ENCODE results near the gene POLRMT.
A peak's percentile ranks its signal among the peaks of the same experiment; 100 is the strongest.

The POLRMT gene

DNA sequence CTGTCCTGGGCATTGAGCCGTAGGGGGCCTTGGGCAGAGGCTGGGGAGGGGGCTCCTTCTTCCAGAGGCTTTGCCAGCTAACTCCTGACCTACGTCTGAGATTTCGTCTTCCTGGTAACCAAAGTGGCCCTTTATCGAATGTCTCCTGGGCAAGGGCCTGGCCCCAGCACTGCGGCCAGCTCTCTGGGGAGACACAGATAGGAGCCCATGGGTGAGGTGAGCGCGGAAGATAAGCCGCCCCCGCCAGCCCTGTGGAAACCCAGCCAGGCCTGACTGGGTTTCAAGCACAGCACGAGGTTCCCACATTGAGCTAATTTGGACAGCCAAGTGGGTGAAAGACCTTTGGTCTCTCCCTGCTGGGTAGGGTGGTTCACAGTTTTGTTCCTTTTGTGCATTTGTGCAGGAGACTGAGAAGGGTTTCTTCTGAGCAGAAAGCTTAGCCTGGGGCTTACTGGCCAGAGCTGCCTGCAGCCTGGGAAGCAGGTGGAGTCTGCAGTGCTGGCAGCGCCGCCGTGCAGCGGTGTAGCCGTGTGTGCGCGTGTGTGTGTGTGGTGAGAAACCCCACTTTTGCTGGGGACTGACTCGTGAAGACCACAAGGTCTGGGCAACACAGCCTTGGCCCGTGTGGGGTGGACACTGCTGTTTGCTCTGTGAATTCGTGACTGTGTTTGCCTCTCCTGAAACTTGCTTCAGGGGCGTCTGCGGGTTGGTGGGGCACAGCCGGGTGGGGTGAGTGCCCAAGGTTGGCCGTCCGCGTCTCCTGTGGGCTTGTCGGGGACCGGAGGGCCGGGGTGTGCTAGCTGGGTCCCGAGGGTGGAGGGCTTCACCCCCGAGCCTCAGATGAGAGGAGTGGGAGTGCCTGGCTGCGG is 58.4 kb downstream of the POLRMT start:
- no peak for DNase-seq

DNA sequence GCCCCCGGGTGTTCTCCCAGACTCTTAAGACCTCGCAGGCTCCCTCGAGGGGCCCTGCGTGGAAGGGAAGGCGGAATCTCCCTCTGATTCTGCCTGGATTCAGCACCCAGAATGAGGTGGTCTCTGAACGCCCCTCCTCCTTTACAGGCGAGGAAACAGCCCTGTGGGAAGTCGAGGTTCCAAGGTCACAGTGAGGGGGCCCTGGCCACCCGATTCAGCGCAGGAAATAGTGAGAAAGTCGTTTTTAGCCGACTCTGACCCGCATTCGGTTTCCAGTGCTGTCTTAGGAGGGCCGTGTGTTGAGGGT is 59.9 kb downstream of the POLRMT start:
- DNase-seq = no peak

DNA sequence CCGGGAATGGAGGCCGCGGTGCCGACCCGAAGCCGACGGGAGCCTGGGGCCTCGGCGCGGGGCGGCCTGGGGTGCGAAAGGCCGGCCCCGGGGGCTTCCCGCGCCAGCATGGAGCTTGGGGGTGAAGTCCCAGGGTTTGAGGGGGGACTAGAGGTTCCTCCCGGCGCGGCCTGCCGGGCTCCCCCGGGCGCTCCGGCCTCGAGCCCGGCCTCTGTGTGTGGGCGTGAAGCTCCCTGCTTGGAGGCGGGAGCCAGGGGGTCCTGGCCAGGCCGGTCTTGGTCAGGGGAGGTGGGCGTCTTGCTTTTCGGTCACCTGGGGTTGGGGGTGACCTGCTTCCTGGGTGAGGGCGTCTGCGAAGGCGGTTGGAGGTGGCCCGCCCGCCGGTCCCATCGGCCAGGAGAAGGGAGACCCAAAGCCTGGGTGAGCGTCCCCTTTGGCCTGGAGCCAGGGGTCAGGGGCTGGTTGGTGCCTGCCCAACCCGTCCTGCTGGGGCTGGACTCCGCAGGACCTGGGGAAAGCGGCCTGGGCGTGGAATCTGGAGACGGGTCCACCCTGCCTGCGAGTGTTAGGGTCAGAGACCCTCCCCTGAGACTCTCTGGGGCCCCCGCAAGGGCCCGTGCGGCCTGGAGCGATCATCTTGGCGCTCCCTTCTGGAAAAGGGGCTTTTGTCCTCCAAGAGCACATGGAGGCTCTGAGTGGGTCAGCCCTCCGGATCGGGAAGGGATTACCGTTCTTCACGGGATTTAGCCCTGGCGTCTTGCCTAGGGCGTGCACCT is 60.4 kb downstream of the POLRMT start:
- peak; percentile 15 for DNase-seq

DNA sequence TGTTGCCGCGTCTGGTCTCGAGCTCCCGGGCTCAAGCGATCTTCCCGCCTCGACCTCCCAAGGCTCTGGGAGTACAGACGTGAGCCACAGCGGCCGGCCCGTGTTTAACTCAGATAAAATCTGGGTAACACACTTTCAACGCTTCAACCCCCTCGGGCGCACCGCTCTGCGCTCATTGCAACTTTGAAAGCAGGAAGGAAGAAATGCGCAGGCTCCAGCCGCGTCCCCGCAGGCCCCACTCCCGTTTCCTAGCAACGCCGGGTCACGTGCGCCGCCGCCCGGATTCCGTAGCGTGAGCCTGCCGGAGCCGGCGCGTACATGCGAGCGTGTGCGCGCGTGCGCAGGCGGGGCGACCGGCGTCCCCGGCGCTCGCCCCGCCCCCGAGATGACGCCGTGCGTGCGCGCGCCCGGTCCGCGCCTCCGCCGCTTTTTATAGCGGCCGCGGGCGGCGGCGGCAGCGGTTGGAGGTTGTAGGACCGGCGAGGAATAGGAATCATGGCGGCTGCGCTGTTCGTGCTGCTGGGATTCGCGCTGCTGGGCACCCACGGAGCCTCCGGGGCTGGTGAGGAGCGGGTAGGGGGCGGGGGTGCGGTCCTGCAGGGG is 61.1 kb downstream of the POLRMT start, which contains the start of gene BSG:
Gene BSG, plus strand, starts transcription at position 457 of the 603 bp plus-strand sequence. Its CDS starts 39 bp downstream, at position 496.
- DNase-seq = peak; percentile 98

DNA sequence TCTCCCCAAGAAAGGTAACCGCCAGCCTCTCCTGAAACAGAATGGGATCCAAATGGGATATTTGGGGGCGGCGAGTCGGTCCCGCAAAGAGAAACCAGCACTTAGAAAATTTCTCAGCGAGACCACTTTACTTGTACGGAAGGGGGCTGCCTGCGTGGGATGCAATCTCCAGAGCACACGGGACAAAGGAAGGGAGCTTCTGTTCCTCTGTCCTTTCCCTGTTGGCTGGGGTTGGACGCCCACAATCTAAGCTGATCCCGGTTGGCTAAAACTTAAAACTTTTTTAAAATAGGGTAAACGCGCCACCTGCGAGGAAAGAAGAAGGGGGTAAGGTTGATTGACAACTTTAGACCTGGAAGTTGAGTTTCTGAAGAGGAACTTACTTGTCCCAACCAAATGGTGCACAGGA is 61.8 kb downstream of the POLRMT start:
- DNase-seq = no peak

DNA sequence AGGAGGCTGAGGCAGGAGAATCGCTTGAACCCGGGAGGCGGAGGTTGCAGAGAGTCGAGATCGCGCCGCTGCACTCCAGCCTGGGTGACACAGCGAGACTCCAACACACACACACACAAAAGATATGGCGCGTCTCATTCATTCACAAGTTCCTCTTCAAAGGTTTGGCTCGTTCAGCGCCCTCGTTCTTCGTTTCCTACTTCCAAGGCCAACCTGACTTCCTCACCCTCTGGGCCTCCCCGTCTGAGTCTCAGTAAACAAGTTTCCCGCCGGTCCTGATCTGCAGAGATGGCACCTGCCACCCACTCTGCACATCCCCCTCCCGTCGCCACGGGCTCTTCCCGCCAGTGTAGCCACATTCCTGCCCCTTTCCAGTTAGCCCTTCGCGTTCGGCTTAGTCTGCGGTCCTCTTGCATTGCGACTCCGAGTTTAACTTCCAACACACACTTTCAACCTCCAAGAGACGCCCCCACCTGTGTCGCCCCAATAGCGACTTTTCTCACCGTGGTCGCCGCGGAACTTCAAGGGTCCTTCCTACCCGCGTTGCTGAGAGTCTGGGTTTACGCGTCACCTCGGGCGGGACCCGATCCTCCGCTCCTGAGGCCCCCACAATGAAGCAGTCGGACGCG is 62.3 kb downstream of the POLRMT start:
- DNase-seq = peak; percentile 31

DNA sequence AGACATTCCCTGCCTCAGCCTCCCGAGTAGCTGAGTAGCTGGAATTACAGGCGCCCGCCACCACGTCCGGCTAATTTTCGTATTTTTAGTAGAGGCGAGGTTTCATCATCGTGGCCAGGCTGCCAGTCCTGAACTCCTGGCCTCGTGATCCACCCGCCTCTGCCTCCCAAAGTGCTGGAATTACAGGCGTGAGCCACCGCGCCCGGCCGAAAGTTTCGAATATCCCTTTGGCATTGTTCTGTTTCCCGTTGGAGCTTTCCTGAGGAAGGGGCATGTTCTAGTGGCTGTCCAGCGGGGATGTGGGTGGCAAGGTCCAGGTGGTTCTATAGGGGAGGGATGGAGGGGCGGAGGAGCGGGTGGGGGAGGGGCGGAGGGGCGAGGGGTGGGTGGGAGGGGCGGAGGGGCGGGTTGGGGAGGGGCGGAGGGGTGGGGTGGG is 63.1 kb downstream of the POLRMT start:
- DNase-seq = no peak

DNA sequence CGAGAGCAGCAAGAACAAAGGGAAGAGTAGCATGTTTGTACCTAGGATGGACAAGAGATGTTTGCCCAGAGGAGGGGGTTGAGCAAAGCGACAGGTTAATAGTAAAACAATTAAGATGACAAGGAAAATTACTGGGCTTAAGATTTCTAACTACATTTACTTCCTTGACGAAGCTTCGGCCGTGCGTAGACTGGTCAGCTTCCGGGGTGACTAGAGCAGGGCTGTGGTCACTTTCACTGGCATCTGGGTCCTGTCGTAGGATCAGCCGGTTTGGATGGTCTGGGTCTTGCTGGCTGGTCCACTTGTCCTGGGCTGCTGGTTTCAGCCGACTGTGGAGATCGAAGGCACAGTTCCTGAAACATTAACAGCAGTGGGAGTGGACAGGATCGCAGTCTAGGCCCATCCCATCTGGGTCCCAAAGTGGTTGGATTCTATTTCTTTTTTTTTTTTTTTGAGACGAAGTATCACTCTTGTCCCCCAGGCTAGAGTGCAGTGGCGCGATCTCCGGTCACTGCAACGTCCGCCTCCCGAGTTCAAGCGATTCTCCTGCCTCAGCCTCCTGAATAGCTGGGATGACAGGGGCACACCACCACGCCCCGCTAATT is 65.9 kb downstream of the POLRMT start:
- DNase-seq = no peak

Measured in stimulated activated CD4-positive, alpha-beta T cell treated with anti-CD3 and anti-CD28 coated beads, Interleukin-12 subunit alpha, Interleukin-12 subunit beta, amount 100 ng/mL, for 4 hours (primary cell).